Keratinocyte (primary cell): Measurements from ENCODE around the gene NECTIN2. TPM values are rescaled to one million over a fixed set of nuclear protein-coding genes. Genes with fewer than 3 reads are reported as not detected.

Experiments used
- DNase-seq: peaks from one replicate; pipeline ENCODE4 v3.0.0-alpha.2; 2011; ENCODE audit warnings: low read depth, missing footprints, low spot score
- FAIRE-seq: peaks from 2 replicates; lab custom pipeline; 2011; peaks lifted over from hg19 to GRCh38; lab: Jason Lieb, UNC
- H2AFZ ChIP-seq: 2 replicates; pipeline ENCODE4 v1.6.0; 2012; ENCODE audit warnings: low read length, control low read depth, inconsistent platforms; ENCODE audit not compliant: control insufficient read depth
- H3K27ac ChIP-seq: 2 replicates; pipeline ENCODE4 v1.5.1; 2011; ENCODE audit warnings: low read length; ENCODE audit not compliant: control insufficient read depth, insufficient read depth
- H3K27me3 ChIP-seq: 3 replicates; pipeline ENCODE4 v1.6.0; 2011; ENCODE audit warnings: low read length; ENCODE audit not compliant: control insufficient read depth, insufficient read depth; ENCODE audit errors: extremely low read depth
- H3K36me3 ChIP-seq, 2 experiments: 2 replicates in 1 of 2; 3 replicates in 1 of 2; pipeline ENCODE4 v1.5.1; 2011; ENCODE audit warnings: low read length in 2 of 2, mild to moderate bottlenecking in 1 of 2; ENCODE audit not compliant: control insufficient read depth in 2 of 2, insufficient read depth in 2 of 2; ENCODE audit errors: extremely low read depth in 1 of 2
- H3K4me1 ChIP-seq: 3 replicates; pipeline ENCODE4 v1.5.1; 2011; ENCODE audit warnings: low read length; ENCODE audit not compliant: control insufficient read depth, insufficient read depth; ENCODE audit errors: extremely low read depth
- H3K4me2 ChIP-seq: 3 replicates; pipeline ENCODE4 v1.6.0; 2011; ENCODE audit warnings: low read depth, low read length; ENCODE audit not compliant: control insufficient read depth, insufficient read depth; ENCODE audit errors: extremely low read depth
- H3K4me3 ChIP-seq, 3 experiments: fragments of 200-600 bp in 1 of 3; sonication (generic) in 1 of 3; 2 replicates in 2 of 3; 3 replicates in 1 of 3; pipeline ENCODE4 v1.5.1; 2011 to 2016; ENCODE audit warnings: low read length in 3 of 3, mild to moderate bottlenecking in 3 of 3, control low read depth in 2 of 3, inconsistent platforms in 1 of 3, low read depth in 1 of 3, mixed read lengths in 1 of 3, mixed run types in 1 of 3, moderate library complexity in 1 of 3; ENCODE audit not compliant: control insufficient read depth in 2 of 3, insufficient read depth in 2 of 3; ENCODE audit errors: extremely low read depth in 1 of 3
- H3K79me2 ChIP-seq: 2 replicates; pipeline ENCODE4 v1.6.0; 2012; ENCODE audit warnings: low read length; ENCODE audit not compliant: control insufficient read depth, insufficient read depth
- H3K9ac ChIP-seq: 3 replicates; pipeline ENCODE4 v1.6.0; 2011; ENCODE audit warnings: low read length; ENCODE audit not compliant: control insufficient read depth, insufficient read depth; ENCODE audit errors: extremely low read depth
- H3K9me1 ChIP-seq: 3 replicates; pipeline ENCODE4 v1.6.0; 2011; ENCODE audit warnings: low read length; ENCODE audit not compliant: control insufficient read depth, insufficient read depth; ENCODE audit errors: extremely low read depth
- H3K9me3 ChIP-seq: 2 replicates; pipeline ENCODE4 v1.5.1; 2012; ENCODE audit warnings: low read depth, low read length; ENCODE audit not compliant: control insufficient read depth
- H4K20me1 ChIP-seq: 3 replicates; pipeline ENCODE4 v1.6.0; 2011; ENCODE audit warnings: low read length; ENCODE audit not compliant: control insufficient read depth, insufficient read depth; ENCODE audit errors: extremely low read depth
- EZH2 ChIP-seq: IDR thresholded peaks from one replicate; pipeline ENCODE4 v1.6.1; 2012; ENCODE audit warnings: inconsistent platforms, mild to moderate bottlenecking, low read length, moderate library complexity
- dilution Hi-C: fragments of 300-500 bp; cut with MboI; formaldehyde crosslinking; loops from one replicate; pipeline ENCODE4 v1.7.0; 2020; ENCODE audit warnings: low sequenced_read_pairs; ENCODE audit not compliant: extremely low pct_ligation_motif_present
- polyA plus RNA-seq, 5 experiments: library from polyadenylated mRNA; depleted of rRNA in 3 of 5; stranded (reverse) in 3 of 5; stranded (forward) in 1 of 5; unstranded in 1 of 5; fragments of >200 nt; gene quantifications; 1 replicate in 1 of 5; 2 replicates in 3 of 5; 3 replicates in 1 of 5; pipeline versions ENCODE4 v1.2.1 to v1.2.3, GENCODE V29; 2011 to 2012; ENCODE audit warnings: missing spikeins in 2 of 5, low read depth in 1 of 5, low replicate concordance in 1 of 5
- TF ChIP-seq, protein P1 (sequence below), 3 experiments: IDR thresholded peaks in 1 of 3; conservative IDR thresholded peaks in 1 of 3; optimal IDR thresholded peaks in 1 of 3; 2 replicates in 2 of 3; 3 replicates in 1 of 3; pipeline versions ENCODE3 to v1.5.1; 2011; ENCODE audit warnings: low read length in 3 of 3, mild to moderate bottlenecking in 3 of 3, moderate library complexity in 2 of 3, control low read depth in 1 of 3, inconsistent platforms in 1 of 3; ENCODE audit not compliant: insufficient read depth in 2 of 3; ENCODE audit errors: extremely low read depth in 1 of 3

The NECTIN2 gene
- polyA plus RNA-seq, 1 donor (not counting 4 experiments of a cell fraction or from before 2014, with no cell fraction given), result 26.8 TPM

GRCh38 chr19:44848036-44848811 lies 2.1 kb downstream of the NECTIN2 start:
- H3K9ac ChIP-seq, result peak overlapping the region; percentile 93
- dilution Hi-C loops, result no loop called here
- no peaks in the 10 kb centered on the region for H3K9me3 ChIP-seq
- H2AFZ ChIP-seq, result no peak overlapping the region
- H3K27ac ChIP-seq, result peak overlapping the region; percentile 14
- DNase-seq, result no peak
- H4K20me1 ChIP-seq, result peaks cover 7% of the 10 kb centered on the region
- H3K4me1 ChIP-seq, result peaks cover 14% of the 10 kb centered on the region
- peaks cover 0 to 6% of the 10 kb centered on the region in 2 experiments for H3K36me3 ChIP-seq
- H3K27me3 ChIP-seq, result no peaks in the 10 kb centered on the region
- H3K4me3 ChIP-seq, result peak overlapping the region; percentile 83 to 95 (median 88)
- peaks cover 35% of the 10 kb centered on the region for H3K79me2 ChIP-seq
- no peak for FAIRE-seq
- peak overlapping the region; percentile 89 for H3K4me2 ChIP-seq
- TF ChIP-seq EZH2, result no peak
- TF ChIP-seq, protein P1, sequence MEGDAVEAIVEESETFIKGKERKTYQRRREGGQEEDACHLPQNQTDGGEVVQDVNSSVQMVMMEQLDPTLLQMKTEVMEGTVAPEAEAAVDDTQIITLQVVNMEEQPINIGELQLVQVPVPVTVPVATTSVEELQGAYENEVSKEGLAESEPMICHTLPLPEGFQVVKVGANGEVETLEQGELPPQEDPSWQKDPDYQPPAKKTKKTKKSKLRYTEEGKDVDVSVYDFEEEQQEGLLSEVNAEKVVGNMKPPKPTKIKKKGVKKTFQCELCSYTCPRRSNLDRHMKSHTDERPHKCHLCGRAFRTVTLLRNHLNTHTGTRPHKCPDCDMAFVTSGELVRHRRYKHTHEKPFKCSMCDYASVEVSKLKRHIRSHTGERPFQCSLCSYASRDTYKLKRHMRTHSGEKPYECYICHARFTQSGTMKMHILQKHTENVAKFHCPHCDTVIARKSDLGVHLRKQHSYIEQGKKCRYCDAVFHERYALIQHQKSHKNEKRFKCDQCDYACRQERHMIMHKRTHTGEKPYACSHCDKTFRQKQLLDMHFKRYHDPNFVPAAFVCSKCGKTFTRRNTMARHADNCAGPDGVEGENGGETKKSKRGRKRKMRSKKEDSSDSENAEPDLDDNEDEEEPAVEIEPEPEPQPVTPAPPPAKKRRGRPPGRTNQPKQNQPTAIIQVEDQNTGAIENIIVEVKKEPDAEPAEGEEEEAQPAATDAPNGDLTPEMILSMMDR (optimal IDR thresholded peaks at IDR 0.05 in 1 of 3, IDR thresholded peaks at IDR 0.05 in 1 of 3, conservative IDR thresholded peaks at IDR 0.05 in 1 of 3; ENCODE audit: extremely low read depth in 1 of 3, insufficient read depth in 2 of 3, low read length in 3 of 3), result no peak
- no peaks in the 10 kb centered on the region for H3K9me1 ChIP-seq

- H3K4me1 ChIP-seq, result peaks cover 14% of the 10 kb centered on the region
- no peak overlapping the region for H3K4me3 ChIP-seq
- TF ChIP-seq EZH2, result no peak
- TF ChIP-seq, protein P1 (optimal IDR thresholded peaks at IDR 0.05 in 1 of 3, IDR thresholded peaks at IDR 0.05 in 1 of 3, conservative IDR thresholded peaks at IDR 0.05 in 1 of 3; ENCODE audit: extremely low read depth in 1 of 3, insufficient read depth in 2 of 3, low read length in 3 of 3), result no peak
- DNase-seq (no peak), FAIRE-seq (no peak)
- peaks cover 38% of the 10 kb centered on the region for H3K79me2 ChIP-seq
- no peak overlapping the region for H3K9ac ChIP-seq
- H3K27ac ChIP-seq, result no peak overlapping the region
- no peaks in the 10 kb centered on the region for H3K9me1 ChIP-seq
- H4K20me1 ChIP-seq, result peaks cover 7% of the 10 kb centered on the region
- no peaks in the 10 kb centered on the region for H3K27me3 ChIP-seq
- peaks cover 0 to 6% of the 10 kb centered on the region in 2 experiments for H3K36me3 ChIP-seq
- dilution Hi-C loops, result no loop called here
- no peak overlapping the region for H3K4me2 ChIP-seq
- no peak overlapping the region for H2AFZ ChIP-seq
- no peaks in the 10 kb centered on the region for H3K9me3 ChIP-seq
Measured at GRCh38 chr19:44848812-44849447, 2.8 kb downstream of the NECTIN2 start.
